ENCODE measurements around the gene HARBI1.
"Not testable (repeated sequence)": the region's sequence is repeated elsewhere in the genome, so short reads cannot be mapped to it uniquely, and the experiment has no call there.

HARBI1 gene

GRCh38 chr11:46594374-46594700, 22.7 kb downstream of the HARBI1 start:
- H3K36me3 ChIP-seq: no peaks in the 10 kb centered on the region; the same call in 1 of the 2 replicates
- no peak for TF ChIP-seq CTCF (IDR thresholded peaks at IDR 0.05; ENCODE audit: low read depth, low read length)
- no peak for DNase-seq
- H3K4me3 ChIP-seq (ENCODE audit: low read depth, low read length): peak overlapping the region; percentile 96
- H3K27ac ChIP-seq: peak overlapping the region; percentile 72
- no peaks in the 10 kb centered on the region for H3K9me3 ChIP-seq (ENCODE audit: severe bottlenecking)
- H3K27me3 ChIP-seq (ENCODE audit: insufficient read depth, low read depth, severe bottlenecking): no peaks in the 10 kb centered on the region

GRCh38 chr11:46593550-46594373, 23.3 kb downstream of the HARBI1 start, which contains the start of gene AMBRA1:
TSS of gene AMBRA1 (minus strand) at chr11:46594023. CDS start at chr11:46548380, 45,643 bp downstream.
- no peak for TF ChIP-seq CTCF (IDR thresholded peaks at IDR 0.05; ENCODE audit: low read depth, low read length)
- peak; percentile 86 for DNase-seq
- Histone ChIP-seq H3K9me3 (ENCODE audit: severe bottlenecking) (no peaks in the 10 kb centered on the region), H3K27me3 (ENCODE audit: insufficient read depth, low read depth, severe bottlenecking) (no peaks in the 10 kb centered on the region), H3K4me3 (ENCODE audit: low read depth, low read length) (peak within 1 kb of the TSS; percentile 96), H3K27ac (peak within 1 kb of the TSS; percentile 72), H3K36me3 (no peaks in the 10 kb centered on the region; the same call in 1 of the 2 replicates)

- no peak for TF ChIP-seq CTCF (IDR thresholded peaks at IDR 0.05; ENCODE audit: low read depth, low read length)
- Histone ChIP-seq H3K27me3 (ENCODE audit: insufficient read depth, low read depth, severe bottlenecking) (no peaks in the 10 kb centered on the region), H3K4me3 (ENCODE audit: low read depth, low read length) (no peak overlapping the region), H3K27ac (no peak overlapping the region), H3K9me3 (ENCODE audit: severe bottlenecking) (no peaks in the 10 kb centered on the region), H3K36me3 (peaks cover 8% of the 10 kb centered on the region)
- DNase-seq: no peak
Observed at GRCh38 chr11:46590740-46591605, 26.1 kb downstream of the HARBI1 start.

- Histone ChIP-seq H3K27me3 (ENCODE audit: insufficient read depth, low read depth, severe bottlenecking) (no peaks in the 10 kb centered on the region), H3K27ac (no peak overlapping the region), H3K36me3 (peaks cover 14% of the 10 kb centered on the region), H3K9me3 (ENCODE audit: severe bottlenecking) (no peaks in the 10 kb centered on the region), H3K4me3 (ENCODE audit: low read depth, low read length) (no peak overlapping the region)
- no peak for TF ChIP-seq CTCF (IDR thresholded peaks at IDR 0.05; ENCODE audit: low read depth, low read length)
- no peak for DNase-seq
Observed at GRCh38 chr11:46588915-46589314, 28.1 kb downstream of the HARBI1 start.

- Histone ChIP-seq H3K4me3 (ENCODE audit: low read depth, low read length) (no peak overlapping the region), H3K27ac (peak overlapping the region; percentile 34; the same call in 1 of the 2 replicates), H3K9me3 (ENCODE audit: severe bottlenecking) (no peaks in the 10 kb centered on the region), H3K36me3 (peaks cover 14% of the 10 kb centered on the region), H3K27me3 (ENCODE audit: insufficient read depth, low read depth, severe bottlenecking) (no peaks in the 10 kb centered on the region)
- DNase-seq: no peak
- TF ChIP-seq CTCF (IDR thresholded peaks at IDR 0.05; ENCODE audit: low read depth, low read length): no peak
Observed at GRCh38 chr11:46588131-46588530, 28.9 kb downstream of the HARBI1 start.

- not testable (repeated sequence) for H3K27ac ChIP-seq; DNase-seq; H3K9me3 ChIP-seq (ENCODE audit: severe bottlenecking); H3K4me3 ChIP-seq (ENCODE audit: low read depth, low read length); H3K27me3 ChIP-seq (ENCODE audit: insufficient read depth, low read depth, severe bottlenecking)
- peaks cover 16% of the 10 kb centered on the region for H3K36me3 ChIP-seq
Observed at GRCh38 chr11:46583513-46583912, 33.5 kb downstream of the HARBI1 start.
